ENCODE results near the gene AFF1. TPM values are rescaled to one million over a fixed set of nuclear protein-coding genes. Genes with fewer than 3 reads are reported as not detected.
"Not testable (repeated sequence)": the region's sequence is repeated elsewhere in the genome, so short reads cannot be mapped to it uniquely, and the experiment has no call there.

Gene AFF1
- total RNA-seq, 4 donors from 2014 or later: 105 to 152 (median 111) TPM

- Histone ChIP-seq H3K9me3 (no peaks in the 10 kb centered on the region), H3K4me1 (peaks cover 0 to 86% (median 48%) of the 10 kb centered on the region in 4 donors), H3K27me3 (no peaks in the 10 kb centered on the region), H3K36me3 (no peaks in the 10 kb centered on the region), H3K27ac (peak overlapping the region in 2 of 4 donors; percentile 81 to 98), H3K4me3 (no peak overlapping the region)
- no peak for DNase-seq (ENCODE audit: low spot score in 2 of 2)
- 38 to 56% methylated on average over 5 of the region's 5 CpGs for WGBS, 2 donors
- no peak for TF ChIP-seq POLR2A (IDR thresholded peaks at IDR 0.05)
- TF ChIP-seq CTCF (IDR thresholded peaks at IDR 0.05): no peak
- TF ChIP-seq EP300 (IDR thresholded peaks at IDR 0.05): peak in 1 of 2 donors; percentile 65
Measured at GRCh38 chr4:87011340-87012034, 76.7 kb downstream of the AFF1 start.

- no peak for DNase-seq (ENCODE audit: low spot score in 2 of 2)
- no peak for TF ChIP-seq CTCF (IDR thresholded peaks at IDR 0.05)
- no peak for TF ChIP-seq POLR2A (IDR thresholded peaks at IDR 0.05)
- TF ChIP-seq EP300 (IDR thresholded peaks at IDR 0.05): no peak
- peaks cover 0 to 93% (median 50%) of the 10 kb centered on the region in 4 donors for H3K4me1 ChIP-seq
- H3K9me3 ChIP-seq: no peaks in the 10 kb centered on the region
- H3K4me3 ChIP-seq: no peak overlapping the region
- no peaks in the 10 kb centered on the region for H3K36me3 ChIP-seq
- no peaks in the 10 kb centered on the region for H3K27me3 ChIP-seq
- H3K27ac ChIP-seq: peak overlapping the region in 2 of 4 donors; percentile 81 to 98
- WGBS, 2 donors: 72 to 73% methylated on average over 4 of the region's 4 CpGs
Measured at GRCh38 chr4:87012265-87012953, 77.6 kb downstream of the AFF1 start.

GRCh38 chr4:87012954-87013308 is 78.1 kb downstream of the AFF1 start:
- WGBS, 2 donors: 92 to 96% methylated on average over 9 of the region's 9 CpGs
- not testable (repeated sequence) for H3K27me3 ChIP-seq; H3K9me3 ChIP-seq; DNase-seq (ENCODE audit: low spot score in 2 of 2); H3K36me3 ChIP-seq; H3K4me3 ChIP-seq
- Histone ChIP-seq H3K4me1 (peaks cover 0 to 98% (median 55%) of the 10 kb centered on the region in 4 donors), H3K27ac (peak overlapping the region in 3 of 4 donors; percentile 29 to 98 (median 81))

GRCh38 chr4:87014284-87014782 is 79.5 kb downstream of the AFF1 start:
- no peaks in the 10 kb centered on the region for H3K27me3 ChIP-seq
- peaks cover 0 to 98% (median 64%) of the 10 kb centered on the region in 4 donors for H3K4me1 ChIP-seq
- no peak for DNase-seq (ENCODE audit: low spot score in 2 of 2)
- H3K4me3 ChIP-seq: no peak overlapping the region
- TF ChIP-seq CTCF (IDR thresholded peaks at IDR 0.05) (no peak), POLR2A (IDR thresholded peaks at IDR 0.05) (peak in 1 of 2 donors; percentile 28), EP300 (IDR thresholded peaks at IDR 0.05) (peak; percentile 22 to 58)
- H3K9me3 ChIP-seq: no peaks in the 10 kb centered on the region
- 52 to 58% methylated on average over 2 of the region's 2 CpGs for WGBS, 2 donors
- H3K27ac ChIP-seq: peak overlapping the region; percentile 34 to 98 (median 68)
- H3K36me3 ChIP-seq: no peaks in the 10 kb centered on the region

- TF ChIP-seq EP300 (IDR thresholded peaks at IDR 0.05): no peak
- TF ChIP-seq CTCF (IDR thresholded peaks at IDR 0.05): no peak
- TF ChIP-seq POLR2A (IDR thresholded peaks at IDR 0.05): no peak
- Histone ChIP-seq H3K27ac (peak overlapping the region in 3 of 4 donors; percentile 40 to 98 (median 81)), H3K9me3 (no peaks in the 10 kb centered on the region), H3K27me3 (no peaks in the 10 kb centered on the region), H3K4me3 (no peak overlapping the region), H3K36me3 (no peaks in the 10 kb centered on the region), H3K4me1 (peaks cover 0 to 96% (median 62%) of the 10 kb centered on the region in 4 donors)
- WGBS, 2 donors: 64 to 82% methylated on average over 1 of the region's 1 CpG
- DNase-seq (ENCODE audit: low spot score in 2 of 2): no peak
Measured at GRCh38 chr4:87015416-87015815, 80.6 kb downstream of the AFF1 start.
